ENCODE results near the gene TMEM250. TPM values are rescaled to one million over a fixed set of nuclear protein-coding genes. Genes with fewer than 3 reads are reported as not detected.
A peak's percentile ranks its signal among the peaks of the same experiment; 100 is the strongest.

Gene TMEM250
- total and polyA plus RNA-seq, 9 of the 15 experiments (the other 6 are each of a cell fraction or from before 2014, with no cell fraction given): 0.32 to 44.6 (median 12.2) TPM

- TF ChIP-seq PHB2 (IDR thresholded peaks at IDR 0.05; ENCODE audit: low read depth): no peak
- TF ChIP-seq PHF8 (IDR thresholded peaks at IDR 0.05; ENCODE audit: borderline replicate concordance, low read length): peak; percentile 43; the same call in 1 of the 2 replicates
- peak; percentile 60; the same call in 1 of the 2 replicates for TF ChIP-seq CBX1 (IDR thresholded peaks at IDR 0.05; ENCODE audit: low read depth)
- no peak for TF ChIP-seq ZNF707 (CRISPR knock-in tag; conservative IDR thresholded peaks at IDR 0.05)
- no peak for TF ChIP-seq ZBTB43 (CRISPR knock-in tag; IDR thresholded peaks at IDR 0.05)
- TF ChIP-seq, protein P1, sequence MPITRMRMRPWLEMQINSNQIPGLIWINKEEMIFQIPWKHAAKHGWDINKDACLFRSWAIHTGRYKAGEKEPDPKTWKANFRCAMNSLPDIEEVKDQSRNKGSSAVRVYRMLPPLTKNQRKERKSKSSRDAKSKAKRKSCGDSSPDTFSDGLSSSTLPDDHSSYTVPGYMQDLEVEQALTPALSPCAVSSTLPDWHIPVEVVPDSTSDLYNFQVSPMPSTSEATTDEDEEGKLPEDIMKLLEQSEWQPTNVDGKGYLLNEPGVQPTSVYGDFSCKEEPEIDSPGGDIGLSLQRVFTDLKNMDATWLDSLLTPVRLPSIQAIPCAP (CRISPR knock-in tag; IDR thresholded peaks at IDR 0.05; ENCODE audit: borderline replicate concordance): no peak
- TF ChIP-seq ESRRA (IDR thresholded peaks at IDR 0.05; ENCODE audit: borderline replicate concordance, low read depth): 0 out of 2 replicates have a peak, but pooled peaks have one; percentile 24
- peak; percentile 54 for TF ChIP-seq MYC (IDR thresholded peaks at IDR 0.05; ENCODE audit: low read depth, low read length)
- no peak for TF ChIP-seq MYC (CRISPR knock-in tag; IDR thresholded peaks at IDR 0.05; ENCODE audit: borderline replicate concordance, low read depth)
- no peak for TF ChIP-seq ETV5 (CRISPR knock-in tag; IDR thresholded peaks at IDR 0.05; ENCODE audit: low read depth)
- TF ChIP-seq ZNF12 (CRISPR knock-in tag; IDR thresholded peaks at IDR 0.05): 0 out of 2 replicates have a peak, but pooled peaks have one; percentile 11
- no peak for TF ChIP-seq ELF2 (CRISPR knock-in tag; IDR thresholded peaks at IDR 0.05)
- TF ChIP-seq ZFP1 (CRISPR knock-in tag; IDR thresholded peaks at IDR 0.05): no peak
- TF ChIP-seq HNRNPH1 (optimal IDR thresholded peaks at IDR 0.05; ENCODE audit: low read depth, low read length): no peak
- no peak for TF ChIP-seq SP2 (IDR thresholded peaks at IDR 0.05; ENCODE audit: extremely low read depth, low read depth, low read length, poor library complexity, severe bottlenecking)
- TF ChIP-seq HMGN3 (IDR thresholded peaks at IDR 0.05; ENCODE audit: borderline replicate concordance, extremely low read depth, insufficient read length, low read depth, low read length): peak; percentile 72
- TF ChIP-seq, protein P2, sequence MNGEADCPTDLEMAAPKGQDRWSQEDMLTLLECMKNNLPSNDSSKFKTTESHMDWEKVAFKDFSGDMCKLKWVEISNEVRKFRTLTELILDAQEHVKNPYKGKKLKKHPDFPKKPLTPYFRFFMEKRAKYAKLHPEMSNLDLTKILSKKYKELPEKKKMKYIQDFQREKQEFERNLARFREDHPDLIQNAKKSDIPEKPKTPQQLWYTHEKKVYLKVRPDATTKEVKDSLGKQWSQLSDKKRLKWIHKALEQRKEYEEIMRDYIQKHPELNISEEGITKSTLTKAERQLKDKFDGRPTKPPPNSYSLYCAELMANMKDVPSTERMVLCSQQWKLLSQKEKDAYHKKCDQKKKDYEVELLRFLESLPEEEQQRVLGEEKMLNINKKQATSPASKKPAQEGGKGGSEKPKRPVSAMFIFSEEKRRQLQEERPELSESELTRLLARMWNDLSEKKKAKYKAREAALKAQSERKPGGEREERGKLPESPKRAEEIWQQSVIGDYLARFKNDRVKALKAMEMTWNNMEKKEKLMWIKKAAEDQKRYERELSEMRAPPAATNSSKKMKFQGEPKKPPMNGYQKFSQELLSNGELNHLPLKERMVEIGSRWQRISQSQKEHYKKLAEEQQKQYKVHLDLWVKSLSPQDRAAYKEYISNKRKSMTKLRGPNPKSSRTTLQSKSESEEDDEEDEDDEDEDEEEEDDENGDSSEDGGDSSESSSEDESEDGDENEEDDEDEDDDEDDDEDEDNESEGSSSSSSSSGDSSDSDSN (IDR thresholded peaks at IDR 0.05; ENCODE audit: borderline replicate concordance in 1 of 2, low read depth in 2 of 2, low read length in 2 of 2): 0 out of 4 replicates have a peak, but pooled peaks of 1 of the 2 experiments have one; percentile 21
- no peak for TF ChIP-seq ZBTB49 (CRISPR knock-in tag; IDR thresholded peaks at IDR 0.05; ENCODE audit: borderline replicate concordance)
- TF ChIP-seq TEAD1 (CRISPR knock-in tag; IDR thresholded peaks at IDR 0.05): peak in 1 of 2 experiments; percentile 20; a peak in 1 of 4 replicates
Measured at GRCh38 chr9:136109351-136110081, 9.2 kb downstream of the TMEM250 start (continued).
